Measurements from ENCODE around the gene FAM171A1. TPM values are rescaled to one million over a fixed set of nuclear protein-coding genes. Genes with fewer than 3 reads are reported as not detected.

FAM171A1 gene
- total and polyA plus RNA-seq, 2 donors (not counting 1 experiment from before 2014, with no cell fraction given) = 8.8 to 10.3 TPM

GRCh38 chr10:15163253-15163828, 207.7 kb downstream of the FAM171A1 start:
- Histone ChIP-seq H3K4me1 (ENCODE audit: control insufficient read depth, extremely low read depth, insufficient read depth, low read length) (peaks cover 4% of the 10 kb centered on the region), H3K9ac (ENCODE audit: insufficient read depth, low read length) (no peak overlapping the region), H3K36me3 (ENCODE audit: control insufficient read depth, insufficient read depth, low read length) (no peaks in the 10 kb centered on the region), H3K9me3 (ENCODE audit: control insufficient read depth, insufficient read depth, low read depth, low read length) (no peaks in the 10 kb centered on the region), H3K4me3 (replicated peaks in 1 of 4; ENCODE audit: control extremely low read depth in 1 of 4, insufficient read depth in 1 of 4, low read depth in 3 of 4, low read length in 4 of 4) (no peak overlapping the region), H3K79me2 (ENCODE audit: control insufficient read depth, insufficient read depth, low read length) (peaks cover 44% of the 10 kb centered on the region), H3K27ac (ENCODE audit: insufficient read depth, low read length) (no peak overlapping the region), H3K27me3 (ENCODE audit: control insufficient read depth, insufficient read depth, low read length) (no peaks in the 10 kb centered on the region), H2AFZ (ENCODE audit: low read length) (no peak overlapping the region), H3K4me2 (ENCODE audit: extremely low read depth, insufficient read depth, low read length) (no peak overlapping the region), H4K20me1 (ENCODE audit: control insufficient read depth, extremely low read depth, insufficient read depth, low read length) (no peaks in the 10 kb centered on the region)
- TF ChIP-seq, protein P1, sequence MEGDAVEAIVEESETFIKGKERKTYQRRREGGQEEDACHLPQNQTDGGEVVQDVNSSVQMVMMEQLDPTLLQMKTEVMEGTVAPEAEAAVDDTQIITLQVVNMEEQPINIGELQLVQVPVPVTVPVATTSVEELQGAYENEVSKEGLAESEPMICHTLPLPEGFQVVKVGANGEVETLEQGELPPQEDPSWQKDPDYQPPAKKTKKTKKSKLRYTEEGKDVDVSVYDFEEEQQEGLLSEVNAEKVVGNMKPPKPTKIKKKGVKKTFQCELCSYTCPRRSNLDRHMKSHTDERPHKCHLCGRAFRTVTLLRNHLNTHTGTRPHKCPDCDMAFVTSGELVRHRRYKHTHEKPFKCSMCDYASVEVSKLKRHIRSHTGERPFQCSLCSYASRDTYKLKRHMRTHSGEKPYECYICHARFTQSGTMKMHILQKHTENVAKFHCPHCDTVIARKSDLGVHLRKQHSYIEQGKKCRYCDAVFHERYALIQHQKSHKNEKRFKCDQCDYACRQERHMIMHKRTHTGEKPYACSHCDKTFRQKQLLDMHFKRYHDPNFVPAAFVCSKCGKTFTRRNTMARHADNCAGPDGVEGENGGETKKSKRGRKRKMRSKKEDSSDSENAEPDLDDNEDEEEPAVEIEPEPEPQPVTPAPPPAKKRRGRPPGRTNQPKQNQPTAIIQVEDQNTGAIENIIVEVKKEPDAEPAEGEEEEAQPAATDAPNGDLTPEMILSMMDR (conservative IDR thresholded peaks at IDR 0.05 in 1 of 2, IDR thresholded peaks at IDR 0.05 in 1 of 2; ENCODE audit: low read depth in 1 of 2, low read length in 2 of 2) = no peak
- no peak for TF ChIP-seq EZH2 (IDR thresholded peaks at IDR 0.05; ENCODE audit: low read length, missing control alignments)
- no peak for DNase-seq (ENCODE audit: low read depth in 2 of 2)

Other genes with a start within 250 kb of the FAM171A1 start
- 21.0 and 21.3 TPM in 2 replicates for gene NMT2, start 202.6 kb downstream of the FAM171A1 start, total RNA-seq
- gene NMT2, start 202.6 kb downstream of the FAM171A1 start, polyA plus RNA-seq = 16.6 and 35.2 TPM in 2 replicates

Data from fibroblast of lung (primary cell).